Type B pancreatic cell (in vitro differentiated cells): ENCODE data around the gene CASKIN2. TPM values are rescaled to one million over a fixed set of nuclear protein-coding genes. Genes with fewer than 3 reads are reported as not detected.

Experiments
- DNase-seq: peaks from one replicate; pipeline ENCODE4 v3.0.0; 2021; ENCODE audit warnings: mixed read lengths; ENCODE audit not compliant: unreplicated experiment; ENCODE audit errors: extremely low spot score
- H3K27ac Mint-ChIP-seq: 2 replicates; pipeline ENCODE4 v1.8.0; 2021; ENCODE audit warnings: mild to moderate bottlenecking, mixed read lengths
- H3K27me3 Mint-ChIP-seq: 2 replicates; pipeline ENCODE4 v1.8.0; 2021; ENCODE audit warnings: mixed read lengths
- H3K36me3 Mint-ChIP-seq: 2 replicates; pipeline ENCODE4 v1.8.0; 2021; ENCODE audit warnings: mixed read lengths
- H3K4me1 Mint-ChIP-seq: one replicate; pipeline ENCODE4 v1.8.0; 2021; ENCODE audit warnings: mixed read lengths; ENCODE audit not compliant: unreplicated experiment
- H3K4me3 Mint-ChIP-seq: 2 replicates; pipeline ENCODE4 v1.8.0; 2021; ENCODE audit warnings: mild to moderate bottlenecking, mixed read lengths
- H3K9me3 Mint-ChIP-seq: 2 replicates; pipeline ENCODE4 v1.8.0; 2021; ENCODE audit warnings: mixed read lengths
- CTCF ChIP-seq: fragments of 200-600 bp; sonication (generic); conservative IDR thresholded peaks from 2 replicates; pipeline ENCODE4 v1.5.0; 2021; ENCODE audit warnings: antibody characterized with exemption, mild to moderate bottlenecking
- total RNA-seq: library from RNA; stranded (reverse); gene quantifications from 2 replicates; pipeline ENCODE4 v1.2.1, GENCODE V29; 2021; ENCODE audit warnings: low replicate concordance

CASKIN2 gene
- total RNA-seq, 1 donor from 2014 or later, result 31.2 TPM

GRCh38 chr17:75542728-75543336 lies 27.5 kb upstream of the CASKIN2 start:
- Mint-ChIP-seq H3K9me3 (no peaks in the 10 kb centered on the region), H3K4me1 (peaks cover 12% of the 10 kb centered on the region), H3K27ac (peak overlapping the region; percentile 76), H3K4me3 (no peak overlapping the region), H3K27me3 (no peaks in the 10 kb centered on the region), H3K36me3 (no peaks in the 10 kb centered on the region)
- TF ChIP-seq CTCF, result no peak
- DNase-seq, result no peak

GRCh38 chr17:75542229-75542628 lies 26.9 kb upstream of the CASKIN2 start:
- Mint-ChIP-seq H3K27me3 (no peaks in the 10 kb centered on the region), H3K4me3 (no peak overlapping the region)
- TF ChIP-seq CTCF, result no peak

GRCh38 chr17:75540923-75541503 lies 25.7 kb upstream of the CASKIN2 start:
- Mint-ChIP-seq H3K27me3 (no peaks in the 10 kb centered on the region), H3K27ac (peak overlapping the region; percentile 64), H3K9me3 (no peaks in the 10 kb centered on the region), H3K4me1 (peaks cover 12% of the 10 kb centered on the region), H3K36me3 (no peaks in the 10 kb centered on the region), H3K4me3 (no peak overlapping the region)
- no peak for DNase-seq
- TF ChIP-seq CTCF, result no peak

More at GRCh38 chr17:75542229-75542628, 26.9 kb upstream of the CASKIN2 start:
- peaks cover 12% of the 10 kb centered on the region for H3K4me1 Mint-ChIP-seq
- no peaks in the 10 kb centered on the region for H3K36me3 Mint-ChIP-seq
- no peak for DNase-seq
- H3K9me3 Mint-ChIP-seq, result no peaks in the 10 kb centered on the region
- H3K27ac Mint-ChIP-seq, result peak overlapping the region; percentile 76

- TF ChIP-seq CTCF, result no peak
- no peaks in the 10 kb centered on the region for H3K36me3 Mint-ChIP-seq
- no peak for DNase-seq
- peak overlapping the region; percentile 64 for H3K27ac Mint-ChIP-seq
- H3K27me3 Mint-ChIP-seq, result no peaks in the 10 kb centered on the region
- no peak overlapping the region for H3K4me3 Mint-ChIP-seq
- H3K4me1 Mint-ChIP-seq, result peaks cover 12% of the 10 kb centered on the region
- no peaks in the 10 kb centered on the region for H3K9me3 Mint-ChIP-seq
These were observed 24.8 kb upstream of the CASKIN2 start for GRCh38 chr17:75539967-75540729.

- no peak for DNase-seq
- Mint-ChIP-seq H3K4me3 (peak overlapping the region; percentile 39), H3K4me1 (peaks cover 22% of the 10 kb centered on the region), H3K27me3 (no peaks in the 10 kb centered on the region), H3K27ac (peak overlapping the region; percentile 93), H3K9me3 (no peaks in the 10 kb centered on the region), H3K36me3 (no peaks in the 10 kb centered on the region)
- TF ChIP-seq CTCF, result no peak
These were observed 21.0 kb upstream of the CASKIN2 start for GRCh38 chr17:75536366-75536765.
